ENCODE measurements around the gene VPS25. TPM values are rescaled to one million over a fixed set of nuclear protein-coding genes. Genes with fewer than 3 reads are reported as not detected.
"Not testable (repeated sequence)": the region's sequence is repeated elsewhere in the genome, so short reads cannot be mapped to it uniquely, and the experiment has no call there.

Gene VPS25
- total and polyA plus RNA-seq, 11 donors = 32.7 to 88.4 (median 37.9) TPM

GRCh38 chr17:42760652-42761581 lies 12.3 kb upstream of the VPS25 start, which contains the start of gene RAMP2:
Gene RAMP2 (plus strand): TSS chr17:42761227. CDS start chr17:42761262, 35 bp downstream.
- intact Hi-C loops (cut with DNase I) = loop anchor here in 6 of 10 donors (5.0 to 10.0 kb wide), 6 partner anchors 39 to 186 kb away; partner anchors contain the start of genes PSMC3IP (in 3 of the 6), RETREG3 (in 1 of the 6) and TUBG1 (in 1 of the 6)
- no peaks in the 10 kb centered on the region for H3K9me3 ChIP-seq
- H3K27me3 ChIP-seq = peaks cover 0 to 27% (median 2%) of the 10 kb centered on the region in 9 donors
- peak within 1 kb of the TSS; percentile 78 to 98 (median 90) for H3K27ac ChIP-seq
- peak in 3 of 5 donors; percentile 58 to 63 (median 60) for DNase-seq
- peak in 1 of 2 donors; percentile 45 for TF ChIP-seq POLR2A (IDR thresholded peaks at IDR 0.05)
- no peak for TF ChIP-seq CTCF (IDR thresholded peaks at IDR 0.05)
- ATAC-seq = peak in 3 of 4 donors; percentile 12 to 56 (median 52)
- H3K4me1 ChIP-seq = peaks cover 3 to 36% (median 16%) of the 10 kb centered on the region in 12 donors
- H3K4me3 ChIP-seq = peak within 1 kb of the TSS; percentile 44 to 92 (median 70)
- 2 to 14% (median 3%) methylated on average over 10 to 92 of the region's 92 CpGs for WGBS, 4 donors
- H3K36me3 ChIP-seq = no peaks in the 10 kb centered on the region

- no peak for TF ChIP-seq POLR2A (IDR thresholded peaks at IDR 0.05)
- TF ChIP-seq CTCF (IDR thresholded peaks at IDR 0.05) = no peak
- intact Hi-C loops (cut with DNase I) = loop anchor here in 9 of 10 donors (2.0 to 10.0 kb wide), 10 partner anchors 13 to 187 kb away; partner anchors contain the start of genes PSMC3IP (in 3 of the 9), EZH1 (in 1 of the 9), RETREG3 (in 1 of the 9) and TUBG1 (in 1 of the 9)
- Histone ChIP-seq H3K4me1 (peaks cover 3 to 36% (median 16%) of the 10 kb centered on the region in 12 donors), H3K4me3 (peak overlapping the region; percentile 44 to 92 (median 70)), H3K27ac (peak overlapping the region; percentile 78 to 98 (median 90)), H3K27me3 (peaks cover 0 to 27% (median 2%) of the 10 kb centered on the region in 9 donors), H3K9me3 (no peaks in the 10 kb centered on the region), H3K36me3 (no peaks in the 10 kb centered on the region)
- ATAC-seq = no peak
- 32 to 44% (median 36%) methylated on average over 9 to 12 of the region's 12 CpGs for WGBS, 4 donors
- no peak for DNase-seq
These were observed 11.6 kb upstream of the VPS25 start for GRCh38 chr17:42761638-42762037.

GRCh38 chr17:42766124-42766523 lies 7.1 kb upstream of the VPS25 start:
- 86 to 93% (median 89%) methylated on average over 6 of the region's 6 CpGs for WGBS, 4 donors
- Histone ChIP-seq H3K27me3 (peaks cover 0 to 17% (median 0%) of the 10 kb centered on the region in 9 donors), H3K4me3 (no peak overlapping the region), H3K36me3 (no peaks in the 10 kb centered on the region), H3K9me3 (no peaks in the 10 kb centered on the region), H3K27ac (no peak overlapping the region), H3K4me1 (peaks cover 0 to 23% (median 4%) of the 10 kb centered on the region in 12 donors)
- no peak for DNase-seq
- TF ChIP-seq POLR2A (IDR thresholded peaks at IDR 0.05) = no peak
- no peak for ATAC-seq
- intact Hi-C loops (cut with DNase I) = loop anchor here in 2 of 10 donors (10.0 kb wide), 3 partner anchors 161 to 191 kb away; partner anchors contain the start of genes PSMC3IP (in 1 of the 2), RETREG3 (in 1 of the 2) and TUBG1 (in 1 of the 2)

- DNase-seq = no peak
- Histone ChIP-seq H3K9me3 (no peaks in the 10 kb centered on the region), H3K36me3 (no peaks in the 10 kb centered on the region), H3K27me3 (peaks cover 0 to 3% (median 0%) of the 10 kb centered on the region in 9 donors), H3K4me3 (no peak overlapping the region), H3K27ac (no peak overlapping the region), H3K4me1 (peaks cover 0 to 20% (median under 1%) of the 10 kb centered on the region in 12 donors)
- intact Hi-C loops (cut with DNase I) = loop anchor here in 2 of 10 donors (10.0 kb wide), 3 partner anchors 163 to 193 kb away; partner anchors contain the start of genes PSMC3IP (in 1 of the 2), RETREG3 (in 1 of the 2) and TUBG1 (in 1 of the 2)
- ATAC-seq = no peak
- no peak for TF ChIP-seq CTCF (IDR thresholded peaks at IDR 0.05)
- TF ChIP-seq POLR2A (IDR thresholded peaks at IDR 0.05) = no peak
These were observed 5.7 kb upstream of the VPS25 start for GRCh38 chr17:42767512-42767911.

- H3K36me3 ChIP-seq, H3K4me3 ChIP-seq, H3K27me3 ChIP-seq, H3K9me3 ChIP-seq, H3K27ac ChIP-seq, DNase-seq, ATAC-seq: not testable (repeated sequence)
- intact Hi-C loops (cut with DNase I) = loop anchor here in 2 of 10 donors (10.0 kb wide), 3 partner anchors 163 to 193 kb away; partner anchors contain the start of genes PSMC3IP (in 1 of the 2), RETREG3 (in 1 of the 2) and TUBG1 (in 1 of the 2)
- peaks cover 0 to 19% (median 5%) of the 10 kb centered on the region in 12 donors for H3K4me1 ChIP-seq
- 53 to 66% (median 62%) methylated on average over 9 of the region's 9 CpGs for WGBS, 4 donors
These were observed 5.2 kb upstream of the VPS25 start for GRCh38 chr17:42768006-42768405.

- H3K4me3 ChIP-seq, H3K27me3 ChIP-seq, ATAC-seq, H3K9me3 ChIP-seq, DNase-seq, H3K27ac ChIP-seq, H3K36me3 ChIP-seq: not testable (repeated sequence)
- H3K4me1 ChIP-seq = peaks cover 0 to 18% (median 11%) of the 10 kb centered on the region in 12 donors
- 68 to 78% (median 72%) methylated on average over 10 of the region's 10 CpGs for WGBS, 4 donors
- intact Hi-C loops (cut with DNase I) = loop anchor here in 4 of 10 donors (5.0 to 10.0 kb wide), 5 partner anchors 52 to 195 kb away; partner anchors contain the start of genes BECN1 (in 2 of the 4), PSMC3IP (in 1 of the 4), RETREG3 (in 1 of the 4) and TUBG1 (in 1 of the 4)
These were observed 3.3 kb upstream of the VPS25 start for GRCh38 chr17:42769964-42770363.

Data from heart left ventricle (tissue), 16 donors.